DOHH2 (cell line): ENCODE results near the gene RPL36.
A peak's percentile ranks its signal among the peaks of the same experiment; 100 is the strongest.
"Not testable (repeated sequence)": the region's sequence is repeated elsewhere in the genome, so short reads cannot be mapped to it uniquely, and the experiment has no call there.

ENCODE experiments used
- H3F3A ChIP-seq: fragments of 200-600 bp; sonication (generic), shearing (Covaris generic); 2 replicates; pipeline ENCODE4 v1.6.0; 2016; ENCODE audit warnings: antibody characterized with exemption, mild to moderate bottlenecking; ENCODE audit not compliant: control insufficient read depth, insufficient read depth
- H3K27ac ChIP-seq: fragments of 200-600 bp; sonication (generic); 2 replicates; pipeline ENCODE4 v1.5.1; 2014; ENCODE audit warnings: low read depth, mild to moderate bottlenecking, low read length, moderate library complexity
- H3K27me3 ChIP-seq: fragments of 200-600 bp; sonication (generic); 2 replicates; pipeline ENCODE4 v1.6.1; 2014; ENCODE audit warnings: mild to moderate bottlenecking, low read length, mixed read lengths; ENCODE audit not compliant: control insufficient read depth
- H3K36me3 ChIP-seq: fragments of 200-600 bp; sonication (generic); 2 replicates; pipeline ENCODE4 v1.6.1; 2014; ENCODE audit warnings: mild to moderate bottlenecking, low read length, moderate library complexity, mixed read lengths; ENCODE audit not compliant: control insufficient read depth
- H3K4me1 ChIP-seq: fragments of 200-600 bp; sonication (generic); 2 replicates; pipeline ENCODE4 v1.6.1; 2014; ENCODE audit warnings: mild to moderate bottlenecking, low read length, mixed read lengths; ENCODE audit not compliant: control insufficient read depth
- H3K4me2 ChIP-seq: fragments of 200-600 bp; sonication (generic); 2 replicates; pipeline ENCODE4 v1.6.0; 2014; ENCODE audit warnings: mild to moderate bottlenecking, low read length, moderate library complexity
- H3K4me3 ChIP-seq: fragments of 200-600 bp; sonication (generic); 2 replicates; pipeline ENCODE4 v1.5.1; 2014; ENCODE audit warnings: mild to moderate bottlenecking, low read length, mixed read lengths
- H3K79me2 ChIP-seq: fragments of 200-600 bp; sonication (generic); 2 replicates; pipeline ENCODE4 v1.6.1; 2014; ENCODE audit warnings: mild to moderate bottlenecking, low read length, mixed read lengths; ENCODE audit not compliant: control insufficient read depth
- H3K9me2 ChIP-seq: fragments of 200-600 bp; sonication (generic); replicated peaks from 2 replicates; pipeline ENCODE4 v1.6.1; 2014; ENCODE audit warnings: mild to moderate bottlenecking, low read length, mixed read lengths; ENCODE audit not compliant: control insufficient read depth
- H3K9me3 ChIP-seq: fragments of 200-600 bp; sonication (generic); 2 replicates; pipeline ENCODE4 v1.6.1; 2014; ENCODE audit warnings: antibody characterized with exemption, low read length, mixed read lengths; ENCODE audit not compliant: control insufficient read depth, insufficient read depth
- H4K20me1 ChIP-seq: fragments of 200-600 bp; sonication (generic); 2 replicates; pipeline ENCODE4 v1.6.0; 2014; ENCODE audit warnings: low read depth, mild to moderate bottlenecking, antibody characterized with exemption, low read length, moderate library complexity; ENCODE audit not compliant: control insufficient read depth, insufficient read depth
- CTCF ChIP-seq: fragments of 200-600 bp; sonication (generic); IDR thresholded peaks from one replicate; pipeline ENCODE4 v1.5.1; 2014; ENCODE audit warnings: antibody characterized with exemption, mild to moderate bottlenecking, low read depth, low read length; ENCODE audit not compliant: poor library complexity, severe bottlenecking
- EZH2phosphoT487 ChIP-seq: fragments of 200-600 bp; sonication (generic); IDR thresholded peaks from 2 replicates; pipeline ENCODE4 v1.6.1; 2017; ENCODE audit warnings: borderline replicate concordance, mild to moderate bottlenecking, antibody characterized with exemption, low read length, moderate library complexity, mixed read lengths

RPL36 gene

GRCh38 chr19:5719961-5720790, 30.1 kb downstream of the RPL36 start, which contains the start of the genes CATSPERD and LONP1:
Gene CATSPERD (plus strand): TSS chr19:5720637. CDS start chr19:5720738, 101 bp downstream.
Gene LONP1 (minus strand): TSS chr19:5720146. CDS start chr19:5720132, 14 bp downstream.
- Histone ChIP-seq H3K27me3 (no peaks in the 10 kb centered on the region), H3K36me3 (peaks cover 39% of the 10 kb centered on the region), H3K9me3 (no peaks in the 10 kb centered on the region), H3K4me3 (peak within 1 kb of the TSS; percentile 73), H3K4me1 (peaks cover 24% of the 10 kb centered on the region), H3K79me2 (peaks cover 46% of the 10 kb centered on the region), H3K9me2 (no peaks in the 10 kb centered on the region), H3K27ac (peak within 1 kb of the TSS; percentile 84), H4K20me1 (peaks cover 9% of the 10 kb centered on the region; the same call in 1 of the 2 replicates), H3K4me2 (peak within 1 kb of the TSS; percentile 69), H3F3A (no peaks in the 10 kb centered on the region)
- TF ChIP-seq EZH2phosphoT487 (no peak), CTCF (peak; percentile 89)

GRCh38 chr19:5727453-5728050, 37.5 kb downstream of the RPL36 start:
- TF ChIP-seq CTCF (no peak), EZH2phosphoT487 (no peak)
- Histone ChIP-seq H3K4me1 (no peaks in the 10 kb centered on the region), H3K9me2 (no peaks in the 10 kb centered on the region), H4K20me1 (no peaks in the 10 kb centered on the region), H3K79me2 (no peaks in the 10 kb centered on the region), H3K36me3 (no peaks in the 10 kb centered on the region), H3F3A (no peaks in the 10 kb centered on the region), H3K4me2 (no peak overlapping the region), H3K27ac (no peak overlapping the region), H3K27me3 (no peaks in the 10 kb centered on the region), H3K9me3 (no peaks in the 10 kb centered on the region), H3K4me3 (no peak overlapping the region)

- not testable (repeated sequence) for H3K9me2 ChIP-seq, H3K79me2 ChIP-seq, H3K27ac ChIP-seq, H3K27me3 ChIP-seq, H4K20me1 ChIP-seq, H3K4me3 ChIP-seq, H3K4me1 ChIP-seq, H3K4me2 ChIP-seq, H3K36me3 ChIP-seq, H3F3A ChIP-seq, H3K9me3 ChIP-seq
Measured at GRCh38 chr19:5733172-5733571, 43.1 kb downstream of the RPL36 start.

GRCh38 chr19:5738423-5738822, 48.3 kb downstream of the RPL36 start:
- no peaks in the 10 kb centered on the region for H4K20me1 ChIP-seq

More at GRCh38 chr19:5738423-5738822, 48.3 kb downstream of the RPL36 start:
- Histone ChIP-seq H3K27ac (no peak overlapping the region), H3F3A (no peaks in the 10 kb centered on the region), H3K9me2 (no peaks in the 10 kb centered on the region), H3K79me2 (no peaks in the 10 kb centered on the region), H3K4me3 (no peak overlapping the region), H3K4me2 (no peak overlapping the region), H3K4me1 (no peaks in the 10 kb centered on the region), H3K27me3 (no peaks in the 10 kb centered on the region), H3K9me3 (no peaks in the 10 kb centered on the region), H3K36me3 (no peaks in the 10 kb centered on the region)
- no peak for TF ChIP-seq CTCF
- no peak for TF ChIP-seq EZH2phosphoT487
